Ovary (tissue), 3 donors: Measurements from ENCODE around the gene GTPBP3.

Source experiments
- CTCF ChIP-seq, 3 donors: fragments of 450-650 bp in 2 of 3; fragments of 200-600 bp in 1 of 3; IDR thresholded peaks; one replicate each; pipeline versions ENCODE4 v1.5.1 to v1.8.0; 2016 to 2022; ENCODE audit warnings: antibody characterized with exemption in 3 of 3, mild to moderate bottlenecking in 1 of 3
- POLR2A ChIP-seq: fragments of 450-650 bp; IDR thresholded peaks from one replicate; pipeline ENCODE4 v1.6.1; 2017; ENCODE audit warnings: antibody characterized with exemption, mild to moderate bottlenecking, moderate library complexity
- donor health status: DM: no; HTN: no; CAD: no.

GRCh38 chr19:17380426-17381138, 43.2 kb downstream of the GTPBP3 start:
- TF ChIP-seq POLR2A: no peak
- TF ChIP-seq CTCF (IDR thresholded peaks at IDR 0.05): no peak
